DND-41 (cell line): Measurements from ENCODE around the gene LHFPL2.

Experiments
- ATAC-seq: fragments of 200-7000 bp; cut with Tn5 transposase; 3 replicates; pipeline ENCODE4 v1.9.1; 2021; ENCODE audit warnings: low read depth; ENCODE audit not compliant: insufficient read depth
- DNase-seq: peaks from one replicate; pipeline ENCODE4 v3.0.0-alpha.2; 2020
- H2AFZ ChIP-seq: 2 replicates; pipeline ENCODE4 v1.6.0; 2012; ENCODE audit warnings: low read depth, low read length
- H3K27ac ChIP-seq: 2 replicates; pipeline ENCODE4 v1.5.1; 2012; ENCODE audit warnings: low read length, inconsistent platforms
- H3K27me3 ChIP-seq: fragments of 200-600 bp; sonication (generic); 2 replicates; pipeline ENCODE4 v1.6.0; 2012; ENCODE audit warnings: low read length, mild to moderate bottlenecking, inconsistent platforms; ENCODE audit not compliant: insufficient read depth, poor library complexity
- H3K36me3 ChIP-seq: 2 replicates; pipeline ENCODE4 v1.5.1; 2012; ENCODE audit warnings: low read length, inconsistent platforms; ENCODE audit not compliant: insufficient read depth
- H3K4me1 ChIP-seq: 2 replicates; pipeline ENCODE4 v1.5.1; 2012; ENCODE audit warnings: mild to moderate bottlenecking, low read length; ENCODE audit not compliant: insufficient read depth
- H3K4me2 ChIP-seq: 2 replicates; pipeline ENCODE4 v1.6.0; 2012; ENCODE audit warnings: mild to moderate bottlenecking, moderate library complexity, low read length, inconsistent platforms; ENCODE audit not compliant: insufficient read depth
- H3K4me3 ChIP-seq, 2 experiments: fragments of 200-600 bp in 1 of 2; shearing (Covaris generic) in 1 of 2; 2 replicates each; pipeline ENCODE4 v1.5.1; 2012 to 2016; ENCODE audit warnings: inconsistent platforms in 2 of 2, low read length in 2 of 2, mild to moderate bottlenecking in 2 of 2, low read depth in 1 of 2, moderate library complexity in 1 of 2
- H3K79me2 ChIP-seq: 2 replicates; pipeline ENCODE4 v1.6.0; 2012; ENCODE audit warnings: low read length, inconsistent platforms; ENCODE audit not compliant: insufficient read depth
- H3K9ac ChIP-seq: 2 replicates; pipeline ENCODE4 v1.6.0; 2012; ENCODE audit warnings: low read depth, mild to moderate bottlenecking, inconsistent platforms, low read length, moderate library complexity
- H3K9me3 ChIP-seq: 2 replicates; pipeline ENCODE4 v1.5.1; 2012; ENCODE audit warnings: low read length, moderate library complexity, mild to moderate bottlenecking, inconsistent platforms; ENCODE audit not compliant: insufficient read depth, severe bottlenecking
- H4K20me1 ChIP-seq: 2 replicates; pipeline ENCODE4 v1.6.0; 2012; ENCODE audit warnings: low read length; ENCODE audit not compliant: insufficient read depth
- CTCF ChIP-seq: IDR thresholded peaks from 2 replicates; pipeline ENCODE4 v1.5.1; 2012; ENCODE audit warnings: borderline replicate concordance, low read length, moderate library complexity, mild to moderate bottlenecking; ENCODE audit not compliant: poor library complexity, severe bottlenecking; ENCODE audit errors: extremely low read depth
- EZH2 ChIP-seq: IDR thresholded peaks from 3 replicates; pipeline ENCODE4 v1.6.1; 2012; ENCODE audit warnings: borderline replicate concordance, low read depth, mild to moderate bottlenecking, moderate library complexity, low read length, inconsistent platforms; ENCODE audit not compliant: severe bottlenecking

Gene LHFPL2

GRCh38 chr5:78492650-78493049 lies 155.9 kb downstream of the LHFPL2 start:
- Histone ChIP-seq H3K4me3 (no peak overlapping the region), H3K4me2 (no peak overlapping the region), H3K27me3 (no peaks in the 10 kb centered on the region), H3K9ac (no peak overlapping the region), H3K9me3 (no peaks in the 10 kb centered on the region), H4K20me1 (no peaks in the 10 kb centered on the region), H2AFZ (no peak overlapping the region), H3K27ac (no peak overlapping the region), H3K4me1 (no peaks in the 10 kb centered on the region), H3K79me2 (no peaks in the 10 kb centered on the region), H3K36me3 (no peaks in the 10 kb centered on the region)
- ATAC-seq: no peak
- no peak for TF ChIP-seq EZH2
- TF ChIP-seq CTCF: no peak
- DNase-seq: no peak

- no peak overlapping the region for H3K9ac ChIP-seq
- H3K4me1 ChIP-seq: no peaks in the 10 kb centered on the region
- no peak overlapping the region for H3K4me2 ChIP-seq
- H3K36me3 ChIP-seq: no peaks in the 10 kb centered on the region
- no peaks in the 10 kb centered on the region for H3K79me2 ChIP-seq
- H3K27me3 ChIP-seq: no peaks in the 10 kb centered on the region
- no peak overlapping the region for H3K27ac ChIP-seq
- no peak overlapping the region for H3K4me3 ChIP-seq
- no peak for ATAC-seq
- no peaks in the 10 kb centered on the region for H4K20me1 ChIP-seq
- H3K9me3 ChIP-seq: no peaks in the 10 kb centered on the region
- H2AFZ ChIP-seq: no peak overlapping the region
- DNase-seq: no peak
- TF ChIP-seq CTCF: peak; percentile 27
- no peak for TF ChIP-seq EZH2
Observed at GRCh38 chr5:78492224-78492623, 156.3 kb downstream of the LHFPL2 start.

GRCh38 chr5:78490709-78491485 lies 157.7 kb downstream of the LHFPL2 start:
- no peak overlapping the region for H2AFZ ChIP-seq
- H3K79me2 ChIP-seq: no peaks in the 10 kb centered on the region
- no peaks in the 10 kb centered on the region for H3K4me1 ChIP-seq
- no peaks in the 10 kb centered on the region for H4K20me1 ChIP-seq
- no peaks in the 10 kb centered on the region for H3K9me3 ChIP-seq
- H3K27me3 ChIP-seq: no peaks in the 10 kb centered on the region
- no peak overlapping the region for H3K27ac ChIP-seq
- DNase-seq (no peak), ATAC-seq (no peak)
- no peak for TF ChIP-seq EZH2
- TF ChIP-seq CTCF: no peak
- no peak overlapping the region for H3K9ac ChIP-seq
- no peak overlapping the region for H3K4me3 ChIP-seq
- no peaks in the 10 kb centered on the region for H3K36me3 ChIP-seq
- no peak overlapping the region for H3K4me2 ChIP-seq
